ENCODE measurements around the gene ST7.
"Not testable (repeated sequence)": the region's sequence is repeated elsewhere in the genome, so short reads cannot be mapped to it uniquely, and the experiment has no call there.

Gene ST7

DNA sequence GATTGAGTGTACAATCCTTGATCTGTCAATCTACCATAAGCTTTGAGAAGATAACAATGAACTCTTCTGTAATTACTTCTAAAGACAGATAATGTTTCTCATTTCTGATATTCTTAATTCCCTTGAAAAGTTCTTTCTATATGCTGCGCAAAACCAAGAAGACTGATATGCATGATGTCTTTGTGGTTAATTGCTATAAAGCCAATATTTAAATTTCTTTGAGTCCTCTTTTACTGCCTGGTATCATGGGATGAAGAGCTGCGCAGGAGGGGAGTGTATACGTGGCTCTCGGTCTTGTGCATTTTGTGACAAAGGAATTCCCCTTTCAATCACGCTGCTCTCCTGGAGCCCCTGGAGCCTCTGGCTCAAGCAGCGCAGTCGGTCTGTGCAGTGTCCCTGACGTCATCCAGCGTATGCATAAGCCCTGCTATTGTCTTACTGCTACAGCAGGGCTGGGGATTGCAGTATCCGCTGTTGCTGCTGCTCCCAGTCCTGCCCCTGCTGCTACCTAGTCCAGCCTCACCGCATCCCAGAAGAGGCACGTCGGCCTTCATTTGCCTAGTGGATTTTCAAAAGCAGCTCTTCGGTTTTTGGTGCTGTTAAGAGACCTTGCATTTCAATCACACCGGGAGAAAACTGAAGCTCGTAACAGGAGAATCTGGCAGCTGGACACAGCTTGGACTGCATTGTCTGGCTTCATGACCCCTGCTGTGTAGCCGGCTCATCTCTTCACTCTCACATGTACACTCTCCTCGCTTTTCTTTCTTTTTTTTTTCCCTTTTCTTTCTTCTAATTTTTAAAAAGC is 66.7 kb downstream of the ST7 start:
- TF ChIP-seq, protein P1, sequence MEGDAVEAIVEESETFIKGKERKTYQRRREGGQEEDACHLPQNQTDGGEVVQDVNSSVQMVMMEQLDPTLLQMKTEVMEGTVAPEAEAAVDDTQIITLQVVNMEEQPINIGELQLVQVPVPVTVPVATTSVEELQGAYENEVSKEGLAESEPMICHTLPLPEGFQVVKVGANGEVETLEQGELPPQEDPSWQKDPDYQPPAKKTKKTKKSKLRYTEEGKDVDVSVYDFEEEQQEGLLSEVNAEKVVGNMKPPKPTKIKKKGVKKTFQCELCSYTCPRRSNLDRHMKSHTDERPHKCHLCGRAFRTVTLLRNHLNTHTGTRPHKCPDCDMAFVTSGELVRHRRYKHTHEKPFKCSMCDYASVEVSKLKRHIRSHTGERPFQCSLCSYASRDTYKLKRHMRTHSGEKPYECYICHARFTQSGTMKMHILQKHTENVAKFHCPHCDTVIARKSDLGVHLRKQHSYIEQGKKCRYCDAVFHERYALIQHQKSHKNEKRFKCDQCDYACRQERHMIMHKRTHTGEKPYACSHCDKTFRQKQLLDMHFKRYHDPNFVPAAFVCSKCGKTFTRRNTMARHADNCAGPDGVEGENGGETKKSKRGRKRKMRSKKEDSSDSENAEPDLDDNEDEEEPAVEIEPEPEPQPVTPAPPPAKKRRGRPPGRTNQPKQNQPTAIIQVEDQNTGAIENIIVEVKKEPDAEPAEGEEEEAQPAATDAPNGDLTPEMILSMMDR (IDR thresholded peaks at IDR 0.05; ENCODE audit: borderline replicate concordance, insufficient read depth, low read depth, low read length) = no peak
- H3K4me3 ChIP-seq (ENCODE audit: low read depth, low read length) = no peak overlapping the region

DNA sequence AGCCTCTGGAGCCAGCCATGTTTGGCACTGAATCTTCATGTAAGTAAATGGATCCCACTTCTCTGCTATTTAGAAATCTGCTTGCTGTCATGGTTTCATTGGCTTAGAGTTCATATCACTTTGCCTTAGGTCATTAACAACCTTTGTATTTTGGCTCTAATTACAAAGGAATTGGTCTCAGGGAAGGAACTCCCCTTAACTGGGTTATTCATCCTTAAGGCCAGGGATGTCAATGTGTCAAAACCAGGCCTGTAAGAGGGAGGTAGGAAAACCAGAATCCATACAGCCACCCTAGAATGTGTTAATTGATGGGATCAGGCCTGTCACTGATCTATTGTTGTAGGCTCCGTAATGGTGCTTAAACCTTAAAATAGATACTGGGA is 67.3 kb downstream of the ST7 start:
- TF ChIP-seq, protein P1 (IDR thresholded peaks at IDR 0.05; ENCODE audit: borderline replicate concordance, insufficient read depth, low read depth, low read length) = no peak
- no peak overlapping the region for H3K4me3 ChIP-seq (ENCODE audit: low read depth, low read length)

DNA sequence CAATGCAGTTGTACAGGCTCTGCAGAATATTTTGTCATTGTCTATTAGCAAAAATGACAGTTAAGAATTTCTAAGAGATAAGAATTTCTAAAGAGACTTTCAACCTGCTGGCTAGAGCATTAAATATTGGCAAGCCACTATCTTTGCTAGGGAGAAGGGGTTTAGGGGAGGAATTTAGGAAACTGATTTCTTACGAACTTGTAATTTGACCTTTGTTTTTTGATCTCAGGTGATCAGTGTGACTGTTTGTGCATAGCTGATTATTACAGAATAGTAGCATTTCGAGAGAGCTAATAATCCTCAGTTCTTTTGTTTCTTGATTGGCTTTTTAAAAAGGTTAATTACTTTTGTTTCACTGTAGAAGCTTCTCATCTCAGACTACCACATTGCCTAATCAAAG is 68.1 kb downstream of the ST7 start:
- no peak overlapping the region for H3K4me3 ChIP-seq (ENCODE audit: low read depth, low read length)
- TF ChIP-seq, protein P1 (IDR thresholded peaks at IDR 0.05; ENCODE audit: borderline replicate concordance, insufficient read depth, low read depth, low read length) = no peak

DNA sequence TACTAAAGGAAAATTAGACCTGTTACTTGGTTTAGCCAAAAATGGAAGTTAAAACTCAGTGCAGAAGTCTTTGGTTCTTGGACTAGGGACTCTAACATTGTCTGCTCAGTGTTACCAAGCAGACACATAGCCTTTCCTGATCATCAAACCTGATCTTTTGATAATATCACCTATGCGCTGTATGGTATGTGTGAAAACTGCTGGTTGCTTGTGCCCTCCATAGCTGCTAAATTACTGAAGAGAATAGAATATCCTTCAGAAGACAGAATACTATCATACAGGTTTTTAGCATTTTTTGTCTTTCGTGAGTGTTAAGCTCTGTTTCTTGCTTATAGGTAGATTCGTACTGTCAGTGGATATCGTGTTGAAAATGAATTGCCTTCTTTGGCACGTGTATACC is 68.7 kb downstream of the ST7 start:
- no peak overlapping the region for H3K4me3 ChIP-seq (ENCODE audit: low read depth, low read length)
- TF ChIP-seq, protein P1 (IDR thresholded peaks at IDR 0.05; ENCODE audit: borderline replicate concordance, insufficient read depth, low read depth, low read length) = no peak

DNA sequence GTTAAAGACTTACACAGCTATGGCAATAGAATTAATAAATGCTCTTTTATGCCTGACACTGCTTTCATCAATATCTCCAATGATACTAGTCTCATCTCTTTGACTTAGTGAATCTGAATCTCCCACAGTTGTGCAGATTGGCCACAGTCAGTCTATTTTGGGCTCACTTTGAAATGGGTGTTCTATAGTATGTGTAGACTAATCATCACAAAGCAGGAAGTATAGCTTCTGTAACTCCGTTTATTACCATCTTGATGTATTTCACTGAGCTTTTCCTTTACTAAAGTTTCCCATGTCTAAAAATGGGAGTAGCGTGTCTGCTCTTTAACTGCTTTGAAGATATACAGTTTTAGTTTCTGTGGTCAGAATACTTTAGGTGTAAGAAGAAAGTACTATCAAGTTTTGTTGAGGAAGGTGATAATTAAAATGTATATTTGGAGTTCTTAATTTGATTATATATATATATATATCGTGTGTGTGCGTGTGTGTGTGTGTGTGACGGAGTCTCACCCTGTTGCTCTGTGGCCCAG is 70.1 kb downstream of the ST7 start:
- TF ChIP-seq, protein P1 (IDR thresholded peaks at IDR 0.05; ENCODE audit: borderline replicate concordance, insufficient read depth, low read depth, low read length) = no peak
- no peak overlapping the region for H3K4me3 ChIP-seq (ENCODE audit: low read depth, low read length)

DNA sequence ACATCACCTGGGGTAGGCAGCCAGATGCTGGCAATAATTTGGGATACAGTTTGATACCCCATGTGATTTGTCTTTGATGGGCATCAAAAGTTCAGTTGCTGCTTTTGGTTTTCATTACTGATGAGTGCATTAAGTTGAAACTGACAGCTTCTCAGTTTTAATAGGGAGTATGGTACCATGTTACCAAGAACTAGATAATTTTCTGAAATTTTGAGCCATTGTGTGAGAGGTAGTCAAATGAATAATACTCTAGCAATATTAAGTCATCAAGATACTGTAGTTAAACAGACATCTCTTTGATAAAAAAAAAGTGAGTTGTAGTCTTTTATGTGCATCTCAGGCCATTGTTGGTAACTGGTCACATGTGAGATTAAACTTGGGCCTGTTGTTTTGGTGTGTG is 71.5 kb downstream of the ST7 start:
- TF ChIP-seq, protein P1 (IDR thresholded peaks at IDR 0.05; ENCODE audit: borderline replicate concordance, insufficient read depth, low read depth, low read length) = no peak
- H3K4me3 ChIP-seq (ENCODE audit: low read depth, low read length) = no peak overlapping the region

DNA sequence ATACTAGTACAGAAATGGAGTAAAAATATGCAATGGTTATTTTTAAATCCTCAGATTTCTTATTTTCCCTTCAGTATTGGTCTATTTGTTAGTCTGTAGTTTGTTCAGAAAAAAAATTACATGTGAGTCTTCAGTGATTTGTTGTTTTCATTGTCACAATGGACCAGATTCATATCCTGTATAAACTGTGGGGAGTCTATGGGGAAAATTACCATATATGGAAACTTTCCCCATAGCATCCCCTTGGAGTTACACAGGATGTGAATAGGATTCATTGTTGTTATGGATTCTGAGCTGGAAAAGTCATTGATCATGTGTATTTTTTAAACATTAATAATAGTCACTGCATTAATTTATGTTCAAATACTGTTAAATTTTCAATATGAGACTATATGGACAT is 72.6 kb downstream of the ST7 start:
- TF ChIP-seq, protein P1 (IDR thresholded peaks at IDR 0.05; ENCODE audit: borderline replicate concordance, insufficient read depth, low read depth, low read length) = no peak

DNA sequence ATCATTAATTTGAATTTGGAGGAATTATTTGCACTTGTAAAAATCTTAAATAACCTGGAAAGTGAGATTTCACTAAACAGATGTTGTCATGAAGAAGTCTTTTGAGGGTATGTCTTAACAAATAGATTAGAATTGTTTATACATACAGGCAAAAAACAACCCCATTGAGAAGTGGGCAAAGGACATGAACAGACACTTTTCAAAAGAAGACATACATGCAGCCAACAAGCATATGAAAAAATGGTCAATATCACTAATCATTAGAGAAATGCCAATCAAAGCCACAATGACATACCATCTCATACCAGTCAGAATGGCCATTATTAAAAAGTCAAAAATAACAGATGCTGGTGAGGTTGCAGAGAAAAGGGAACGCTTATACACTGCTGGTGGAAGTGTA is 77.0 kb downstream of the ST7 start:
- not testable (repeated sequence) for H3K4me3 ChIP-seq (ENCODE audit: low read depth, low read length)

More for the DNA sequence above, 72.6 kb downstream of the ST7 start:
- no peak overlapping the region for H3K4me3 ChIP-seq (ENCODE audit: low read depth, low read length)

DNA sequence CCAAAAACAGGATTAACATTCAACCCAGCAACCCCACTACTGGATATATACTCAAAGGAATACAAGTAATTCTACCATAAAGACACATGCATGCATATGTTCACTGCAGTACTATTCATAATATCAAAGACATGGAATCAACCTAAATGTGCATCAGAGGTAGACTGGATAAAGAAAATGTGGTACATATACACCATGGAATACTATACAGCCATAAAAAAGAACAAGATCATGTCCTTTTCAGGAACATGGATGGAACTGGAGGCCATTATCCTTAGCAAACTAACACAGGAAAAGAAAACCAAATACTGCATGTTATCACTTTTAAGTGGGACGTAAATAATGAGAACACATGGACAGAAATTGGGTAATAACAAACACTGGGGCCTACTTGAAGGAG is 77.5 kb downstream of the ST7 start:
- H3K4me3 ChIP-seq (ENCODE audit: low read depth, low read length) = not testable (repeated sequence)
